ENCODE data around the gene KLK4. TPM values are rescaled to one million over a fixed set of nuclear protein-coding genes. Genes with fewer than 3 reads are reported as not detected.

KLK4 gene
- total RNA-seq, 1 experiment from 2014 or later: not detected

- DNase-seq (ENCODE audit: unreplicated experiment): no peak
- H3K27me3 Mint-ChIP-seq (ENCODE audit: insufficient read depth, unreplicated experiment): no peaks in the 10 kb centered on the region
- peaks cover 7% of the 10 kb centered on the region for H3K9me3 Mint-ChIP-seq (ENCODE audit: unreplicated experiment)
- intact Hi-C loops (cut with micrococcal nuclease): no loop called here
- H3K4me3 Mint-ChIP-seq (ENCODE audit: unreplicated experiment): no peak overlapping the region
- BruUV-seq (replicated peaks): no TSS peak
- ChIA-PET POLR2A (interaction anchor here (0.6 kb wide), 1 partner anchor 543 kb away, joined by 3 read pairs; no protein-coding TSS in a partner anchor), CTCF (interaction anchor here (0.5 to 0.8 kb wide), 4 partner anchors 17 to 999 kb away, joined by 3 to 4 read pairs (median 3); no protein-coding TSS in a partner anchor)
- TF ChIP-seq CTCF (IDR thresholded peaks at IDR 0.05; ENCODE audit: unreplicated experiment): no peak
- peaks cover 19% of the 10 kb centered on the region for H3K4me1 Mint-ChIP-seq (ENCODE audit: insufficient read depth, unreplicated experiment)
- H3K27ac Mint-ChIP-seq (ENCODE audit: low read depth, unreplicated experiment): no peak overlapping the region
- no peaks in the 10 kb centered on the region for H3K36me3 Mint-ChIP-seq (ENCODE audit: insufficient read depth, unreplicated experiment)
Observed at GRCh38 chr19:50893047-50893736, 18.0 kb downstream of the KLK4 start.

- Mint-ChIP-seq H3K36me3 (ENCODE audit: insufficient read depth, unreplicated experiment) (no peaks in the 10 kb centered on the region), H3K4me3 (ENCODE audit: unreplicated experiment) (no peak overlapping the region), H3K27me3 (ENCODE audit: insufficient read depth, unreplicated experiment) (peaks cover 17% of the 10 kb centered on the region), H3K4me1 (ENCODE audit: insufficient read depth, unreplicated experiment) (peaks cover 3% of the 10 kb centered on the region), H3K27ac (ENCODE audit: low read depth, unreplicated experiment) (no peak overlapping the region), H3K9me3 (ENCODE audit: unreplicated experiment) (peaks cover 7% of the 10 kb centered on the region)
- no peak for TF ChIP-seq CTCF (IDR thresholded peaks at IDR 0.05; ENCODE audit: unreplicated experiment)
- intact Hi-C loops (cut with micrococcal nuclease): no loop called here
- DNase-seq (ENCODE audit: unreplicated experiment): no peak
- ChIA-PET CTCF (interaction anchor here (0.6 to 1.1 kb wide), 2 partner anchors 14 to 71 kb away, joined by 3 to 5 read pairs; no protein-coding TSS in a partner anchor), POLR2A (no interaction called here)
- no TSS peak for BruUV-seq (replicated peaks)
Observed at GRCh38 chr19:50891253-50891625, 20.0 kb downstream of the KLK4 start.

- POLR2A ChIA-PET: interaction anchor here (1.5 kb wide), 1 partner anchor 31 kb away, joined by 3 read pairs; no protein-coding TSS in a partner anchor
- Mint-ChIP-seq H3K27me3 (ENCODE audit: insufficient read depth, unreplicated experiment) (peaks cover 17% of the 10 kb centered on the region), H3K4me3 (ENCODE audit: unreplicated experiment) (no peak overlapping the region), H3K9me3 (ENCODE audit: unreplicated experiment) (peaks cover 7% of the 10 kb centered on the region), H3K36me3 (ENCODE audit: insufficient read depth, unreplicated experiment) (no peaks in the 10 kb centered on the region), H3K27ac (ENCODE audit: low read depth, unreplicated experiment) (no peak overlapping the region), H3K4me1 (ENCODE audit: insufficient read depth, unreplicated experiment) (no peaks in the 10 kb centered on the region)
- CTCF ChIA-PET: interaction anchor here (0.6 to 1.5 kb wide), 3 partner anchors 15 to 71 kb away, joined by 3 to 5 read pairs (median 4); no protein-coding TSS in a partner anchor
- intact Hi-C loops (cut with micrococcal nuclease): no loop called here
- no TSS peak for BruUV-seq (replicated peaks)
- no peak for TF ChIP-seq CTCF (IDR thresholded peaks at IDR 0.05; ENCODE audit: unreplicated experiment)
- DNase-seq (ENCODE audit: unreplicated experiment): no peak
Observed at GRCh38 chr19:50890422-50891252, 20.6 kb downstream of the KLK4 start.

DNA sequence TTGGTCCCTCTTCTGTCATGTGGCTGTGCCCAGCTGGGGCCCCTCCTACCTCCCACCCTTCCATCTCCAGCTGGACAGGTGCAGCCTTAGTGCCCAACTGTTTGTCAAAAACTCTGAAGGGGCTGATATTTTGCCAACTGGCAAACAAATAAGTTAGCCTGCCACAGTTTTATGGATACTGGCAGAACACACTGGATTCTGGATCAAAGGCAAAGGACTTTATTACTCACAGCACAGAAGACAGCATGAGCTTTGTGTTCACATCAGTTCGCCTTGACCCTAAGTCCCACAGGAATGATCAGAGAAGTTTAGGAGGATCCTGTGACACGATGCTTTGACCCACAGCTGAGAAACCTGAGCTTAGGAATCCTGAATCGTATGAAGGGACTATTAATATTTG is 21.6 kb downstream of the KLK4 start:
- no peak for TF ChIP-seq CTCF (IDR thresholded peaks at IDR 0.05; ENCODE audit: unreplicated experiment)
- peaks cover 17% of the 10 kb centered on the region for H3K27me3 Mint-ChIP-seq (ENCODE audit: insufficient read depth, unreplicated experiment)
- ChIA-PET POLR2A (interaction anchor here (1.5 kb wide), 1 partner anchor 32 kb away, joined by 3 read pairs; no protein-coding TSS in a partner anchor), CTCF (interaction anchor here (0.6 to 1.5 kb wide), 2 partner anchors 16 to 1960 kb away, joined by 3 to 4 read pairs; no protein-coding TSS in a partner anchor)
- H3K9me3 Mint-ChIP-seq (ENCODE audit: unreplicated experiment): peaks cover 7% of the 10 kb centered on the region
- intact Hi-C loops (cut with micrococcal nuclease): no loop called here
- no peak for DNase-seq (ENCODE audit: unreplicated experiment)
- no peaks in the 10 kb centered on the region for H3K36me3 Mint-ChIP-seq (ENCODE audit: insufficient read depth, unreplicated experiment)
- H3K27ac Mint-ChIP-seq (ENCODE audit: low read depth, unreplicated experiment): no peak overlapping the region
- no peaks in the 10 kb centered on the region for H3K4me1 Mint-ChIP-seq (ENCODE audit: insufficient read depth, unreplicated experiment)
- H3K4me3 Mint-ChIP-seq (ENCODE audit: unreplicated experiment): no peak overlapping the region
- BruUV-seq (replicated peaks): no TSS peak

All from MCF 10A (cell line).